Muscle layer of colon (tissue), 2 donors: ENCODE data around the gene ROR2.

Source experiments
- H3K27ac ChIP-seq: one replicate; pipeline ENCODE4 v1.7.0; 2013; ENCODE audit warnings: low read depth, mild to moderate bottlenecking, low read length, moderate library complexity
- H3K27me3 ChIP-seq, 2 donors: one replicate each; pipeline ENCODE4 v1.7.0; 2013; ENCODE audit warnings: low read length in 2 of 2, mild to moderate bottlenecking in 2 of 2; ENCODE audit not compliant: insufficient read depth in 2 of 2, control insufficient read depth in 1 of 2
- H3K36me3 ChIP-seq: one replicate; pipeline ENCODE4 v1.7.0; 2013; ENCODE audit warnings: mild to moderate bottlenecking, low read length; ENCODE audit not compliant: insufficient read depth
- H3K4me1 ChIP-seq: one replicate; pipeline ENCODE4 v1.7.0; 2013; ENCODE audit warnings: mild to moderate bottlenecking, low read length; ENCODE audit not compliant: insufficient read depth
- H3K4me3 ChIP-seq, 2 donors: one replicate each; pipeline ENCODE4 v1.7.0; 2013; ENCODE audit warnings: low read length in 2 of 2, low read depth in 1 of 2, mild to moderate bottlenecking in 1 of 2, moderate library complexity in 1 of 2
- H3K9ac ChIP-seq: one replicate; pipeline ENCODE4 v1.7.0; 2013; ENCODE audit warnings: low read length
- H3K9me3 ChIP-seq: one replicate; pipeline ENCODE4 v1.7.0; 2013; ENCODE audit warnings: mild to moderate bottlenecking, low read length
- donor health status: abdominal sarcoma.
- donor health status: Adenocarcinoma of cecum.

The ROR2 gene

GRCh38 chr9:91578911-91579310 is 371.1 kb downstream of the ROR2 start:
- Histone ChIP-seq H3K9ac (no peak overlapping the region), H3K27me3 (no peaks in the 10 kb centered on the region), H3K4me3 (no peak overlapping the region), H3K27ac (no peak overlapping the region), H3K36me3 (no peaks in the 10 kb centered on the region), H3K4me1 (peaks cover 17% of the 10 kb centered on the region), H3K9me3 (no peaks in the 10 kb centered on the region)

GRCh38 chr9:91577633-91578061 is 372.4 kb downstream of the ROR2 start:
- Histone ChIP-seq H3K4me3 (no peak overlapping the region), H3K27ac (peak overlapping the region; percentile 66), H3K27me3 (no peaks in the 10 kb centered on the region), H3K9me3 (no peaks in the 10 kb centered on the region), H3K36me3 (no peaks in the 10 kb centered on the region), H3K4me1 (peaks cover 22% of the 10 kb centered on the region), H3K9ac (no peak overlapping the region)

- H3K9me3 ChIP-seq = no peaks in the 10 kb centered on the region
- H3K9ac ChIP-seq = no peak overlapping the region
- H3K27ac ChIP-seq = no peak overlapping the region
- H3K36me3 ChIP-seq = no peaks in the 10 kb centered on the region
- no peak overlapping the region for H3K4me3 ChIP-seq
- H3K27me3 ChIP-seq = no peaks in the 10 kb centered on the region
- peaks cover 25% of the 10 kb centered on the region for H3K4me1 ChIP-seq
These were observed 377.2 kb downstream of the ROR2 start for GRCh38 chr9:91572811-91573210.

- Histone ChIP-seq H3K27me3 (no peaks in the 10 kb centered on the region), H3K9ac (no peak overlapping the region), H3K4me1 (peaks cover 18% of the 10 kb centered on the region), H3K4me3 (no peak overlapping the region), H3K27ac (peak overlapping the region; percentile 35), H3K9me3 (no peaks in the 10 kb centered on the region), H3K36me3 (no peaks in the 10 kb centered on the region)
These were observed 378.0 kb downstream of the ROR2 start for GRCh38 chr9:91572044-91572443.

- H3K4me1 ChIP-seq = peaks cover 17% of the 10 kb centered on the region
- H3K36me3 ChIP-seq = no peaks in the 10 kb centered on the region
- H3K27me3 ChIP-seq = no peaks in the 10 kb centered on the region
- no peak overlapping the region for H3K9ac ChIP-seq
- H3K4me3 ChIP-seq = no peak overlapping the region
- H3K9me3 ChIP-seq = no peaks in the 10 kb centered on the region
- no peak overlapping the region for H3K27ac ChIP-seq
These were observed 379.0 kb downstream of the ROR2 start for GRCh38 chr9:91571036-91571435.

GRCh38 chr9:91567642-91568274 is 382.3 kb downstream of the ROR2 start:
- no peak overlapping the region for H3K4me3 ChIP-seq
- no peak overlapping the region for H3K9ac ChIP-seq
- no peaks in the 10 kb centered on the region for H3K9me3 ChIP-seq
- no peak overlapping the region for H3K27ac ChIP-seq
- no peaks in the 10 kb centered on the region for H3K36me3 ChIP-seq
- H3K27me3 ChIP-seq = no peaks in the 10 kb centered on the region
- peaks cover 14% of the 10 kb centered on the region for H3K4me1 ChIP-seq

- Histone ChIP-seq H3K27ac (no peak overlapping the region), H3K4me1 (peaks cover 3% of the 10 kb centered on the region), H3K27me3 (no peaks in the 10 kb centered on the region), H3K9me3 (no peaks in the 10 kb centered on the region), H3K9ac (no peak overlapping the region), H3K36me3 (no peaks in the 10 kb centered on the region), H3K4me3 (no peak overlapping the region)
These were observed 385.9 kb downstream of the ROR2 start for GRCh38 chr9:91564081-91564670.

GRCh38 chr9:91562416-91562815 is 387.6 kb downstream of the ROR2 start:
- Histone ChIP-seq H3K4me3 (no peak overlapping the region), H3K27me3 (no peaks in the 10 kb centered on the region), H3K9me3 (no peaks in the 10 kb centered on the region), H3K4me1 (peaks cover 9% of the 10 kb centered on the region), H3K9ac (no peak overlapping the region), H3K36me3 (no peaks in the 10 kb centered on the region), H3K27ac (no peak overlapping the region)

- Histone ChIP-seq H3K36me3 (no peaks in the 10 kb centered on the region), H3K9ac (no peak overlapping the region), H3K27me3 (no peaks in the 10 kb centered on the region), H3K4me3 (no peak overlapping the region), H3K9me3 (no peaks in the 10 kb centered on the region), H3K27ac (no peak overlapping the region), H3K4me1 (peaks cover 9% of the 10 kb centered on the region)
These were observed 389.7 kb downstream of the ROR2 start for GRCh38 chr9:91560301-91560700.

GRCh38 chr9:91558879-91559278 is 391.1 kb downstream of the ROR2 start:
- H3K4me1 ChIP-seq = peaks cover 9% of the 10 kb centered on the region
- no peaks in the 10 kb centered on the region for H3K36me3 ChIP-seq
- H3K9me3 ChIP-seq = no peaks in the 10 kb centered on the region
- H3K9ac ChIP-seq = no peak overlapping the region
- H3K27me3 ChIP-seq = no peaks in the 10 kb centered on the region
- no peak overlapping the region for H3K27ac ChIP-seq
- no peak overlapping the region for H3K4me3 ChIP-seq

GRCh38 chr9:91558395-91558794 is 391.6 kb downstream of the ROR2 start:
- H3K4me1 ChIP-seq = peaks cover 9% of the 10 kb centered on the region
- no peak overlapping the region for H3K27ac ChIP-seq
- no peaks in the 10 kb centered on the region for H3K27me3 ChIP-seq
- H3K36me3 ChIP-seq = no peaks in the 10 kb centered on the region
- no peak overlapping the region for H3K9ac ChIP-seq
- H3K4me3 ChIP-seq = no peak overlapping the region
- H3K9me3 ChIP-seq = no peaks in the 10 kb centered on the region

- Histone ChIP-seq H3K4me3 (no peak overlapping the region), H3K36me3 (no peaks in the 10 kb centered on the region), H3K9ac (no peak overlapping the region), H3K4me1 (peaks cover 7% of the 10 kb centered on the region), H3K9me3 (no peaks in the 10 kb centered on the region), H3K27me3 (no peaks in the 10 kb centered on the region), H3K27ac (no peak overlapping the region)
These were observed 392.7 kb downstream of the ROR2 start for GRCh38 chr9:91557327-91557726.
